ENCODE measurements around the gene RFX8.
"Not testable (repeated sequence)": the region's sequence is repeated elsewhere in the genome, so short reads cannot be mapped to it uniquely, and the experiment has no call there.

RFX8 gene

DNA sequence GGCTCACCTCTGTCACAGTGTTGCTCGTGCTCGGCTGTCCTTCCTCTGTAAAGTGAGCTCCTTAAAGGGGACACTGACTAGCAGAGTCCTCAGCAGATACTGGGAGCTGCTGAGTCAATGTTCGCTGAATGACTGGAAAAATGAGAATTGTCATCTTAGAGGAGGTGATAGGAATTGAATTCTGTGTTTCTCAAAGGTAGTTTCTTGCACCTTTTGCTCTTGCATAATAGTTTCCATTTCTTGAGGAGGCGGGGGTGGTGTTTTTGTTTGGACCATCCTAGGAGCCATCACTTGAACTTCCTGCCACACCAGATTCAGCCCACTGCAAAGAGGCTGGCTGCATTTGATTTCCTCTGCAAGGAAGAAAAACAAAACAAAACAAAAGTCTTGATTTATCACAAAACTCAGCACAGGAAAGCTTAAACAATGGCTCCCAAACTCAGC, 11.4 kb upstream of the RFX8 start:
- DNase-seq, result no peak

GRCh38 chr2:101485856-101486255, 10.9 kb upstream of the RFX8 start:
- no peak for DNase-seq

- no peak for DNase-seq
Observed at GRCh38 chr2:101480764-101481163, 5.9 kb upstream of the RFX8 start.

GRCh38 chr2:101479810-101480209, 4.9 kb upstream of the RFX8 start:
- no peak for DNase-seq

DNA sequence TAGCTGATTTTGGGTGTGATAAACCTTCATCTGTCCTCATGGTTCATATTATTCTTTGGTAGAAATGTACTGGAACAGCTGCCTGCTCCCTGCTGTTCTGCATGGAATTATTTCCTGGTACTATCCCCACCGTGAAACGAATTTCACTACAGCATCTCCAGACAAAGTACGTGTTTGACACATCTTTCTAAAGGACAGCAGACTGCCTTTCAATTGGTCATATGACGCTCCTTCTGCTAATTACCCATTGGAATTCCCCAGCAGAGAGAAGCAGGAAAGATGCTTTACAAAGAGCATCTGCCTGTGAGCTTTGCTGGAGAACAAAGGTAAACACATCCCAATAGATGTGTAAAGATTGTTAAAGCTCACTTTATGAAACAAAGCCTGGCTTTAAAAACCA, 4.4 kb upstream of the RFX8 start:
- no peak for DNase-seq

- DNase-seq, result no peak
Observed at GRCh38 chr2:101478181-101479001, 3.5 kb upstream of the RFX8 start.

GRCh38 chr2:101477556-101477955, 2.6 kb upstream of the RFX8 start:
- DNase-seq, result no peak

- no peak for DNase-seq
Observed at GRCh38 chr2:101476605-101477208, 1.8 kb upstream of the RFX8 start.

- DNase-seq, result peak; percentile 79
Observed at GRCh38 chr2:101473911-101474701, 806 bp downstream of the RFX8 start.

GRCh38 chr2:101473591-101473910, 1.4 kb downstream of the RFX8 start:
- DNase-seq, result no peak

DNA sequence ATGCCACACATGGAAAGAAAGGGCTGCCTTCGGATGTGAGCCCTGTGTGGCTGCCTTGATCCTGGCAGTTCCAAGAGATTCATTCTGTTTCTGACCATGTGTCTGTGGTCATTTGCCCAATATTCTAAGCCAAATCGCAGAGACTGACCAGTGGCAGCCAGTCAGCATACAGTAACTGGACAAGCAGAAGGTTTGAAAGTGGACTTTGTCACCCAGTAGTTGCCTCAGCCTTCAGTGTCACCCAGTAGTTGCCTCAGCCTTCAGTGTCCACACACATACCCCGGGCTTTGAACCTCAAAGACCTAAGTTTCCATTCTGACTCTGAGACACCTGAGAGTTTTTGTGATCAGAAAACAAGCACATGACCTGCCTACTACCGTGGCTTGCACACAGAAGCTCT, 5.0 kb downstream of the RFX8 start:
- no peak for DNase-seq

DNA sequence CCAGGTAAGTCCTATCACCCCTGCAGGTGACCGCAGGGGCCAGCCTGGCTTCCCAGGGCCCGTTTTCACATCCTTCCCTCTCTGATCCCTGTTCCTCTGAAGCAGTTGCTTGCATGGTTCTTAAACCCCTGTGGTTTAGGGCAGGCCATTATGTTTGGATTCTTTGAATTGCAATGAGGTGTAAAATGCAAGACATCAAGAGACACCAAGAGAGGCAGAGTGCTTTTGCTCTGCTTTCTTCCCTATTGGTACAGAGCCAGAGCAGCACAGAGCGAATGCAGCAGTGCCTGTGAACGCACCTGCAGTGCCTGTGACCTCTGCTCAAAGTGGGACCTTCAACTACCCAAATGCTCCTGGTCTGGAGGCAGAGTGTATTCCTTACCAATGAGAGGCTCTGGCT, 7.6 kb downstream of the RFX8 start:
- DNase-seq, result no peak

DNA sequence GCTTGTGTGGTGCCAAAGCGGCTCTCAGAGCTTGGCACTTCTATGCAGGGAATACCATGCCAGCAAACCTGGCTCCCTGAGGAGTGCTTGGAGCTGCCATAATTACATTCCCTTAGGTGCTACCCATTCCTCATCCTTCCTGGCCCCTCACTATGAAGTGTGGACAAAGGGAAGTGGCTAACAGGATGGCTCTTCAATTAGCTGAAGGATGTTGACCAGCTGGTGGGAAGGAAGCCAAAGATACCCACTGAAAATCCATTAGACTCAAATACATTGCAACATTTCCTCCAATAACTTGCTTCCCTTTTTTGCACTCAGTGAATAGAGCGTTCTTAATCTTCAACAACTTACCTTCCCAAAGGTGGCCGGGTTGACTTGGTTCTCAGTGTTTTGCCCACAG, 8.5 kb downstream of the RFX8 start:
- DNase-seq, result no peak

GRCh38 chr2:101464841-101465240, 10.1 kb downstream of the RFX8 start:
- DNase-seq, result no peak

DNA sequence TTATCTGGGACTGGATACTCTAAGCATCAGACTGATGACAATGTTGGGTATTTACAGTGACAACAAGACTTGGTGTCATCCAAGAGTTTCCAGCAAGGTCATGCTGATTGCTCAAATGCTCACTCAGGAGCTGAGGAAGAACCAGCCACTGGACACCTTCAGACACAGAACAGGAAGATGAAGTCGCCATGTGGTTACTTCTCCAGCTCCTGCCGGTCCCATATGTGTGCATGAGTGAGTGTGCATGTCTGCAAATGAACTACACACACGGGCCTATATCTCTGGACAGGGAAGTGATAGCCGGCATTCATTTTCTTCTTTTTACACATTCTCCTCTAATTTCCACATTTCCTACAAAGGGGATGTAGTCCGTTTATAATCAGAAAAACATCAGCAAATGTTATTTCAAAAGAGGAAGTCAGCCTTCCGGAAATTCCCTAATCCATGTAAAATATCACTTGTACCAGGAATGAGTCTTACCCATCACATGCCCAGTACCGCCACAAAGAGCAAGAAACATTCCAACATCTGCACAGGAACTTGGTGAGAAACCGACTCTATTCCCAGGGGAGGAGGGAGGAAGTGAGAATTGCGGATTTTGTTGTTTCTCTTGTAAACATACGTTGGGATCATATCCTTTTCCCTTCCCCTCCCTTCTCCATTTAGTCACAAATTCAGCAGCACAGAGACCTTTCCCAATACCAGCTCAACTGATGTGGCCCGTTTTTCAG, 10.8 kb downstream of the RFX8 start:
- DNase-seq, result no peak

DNA sequence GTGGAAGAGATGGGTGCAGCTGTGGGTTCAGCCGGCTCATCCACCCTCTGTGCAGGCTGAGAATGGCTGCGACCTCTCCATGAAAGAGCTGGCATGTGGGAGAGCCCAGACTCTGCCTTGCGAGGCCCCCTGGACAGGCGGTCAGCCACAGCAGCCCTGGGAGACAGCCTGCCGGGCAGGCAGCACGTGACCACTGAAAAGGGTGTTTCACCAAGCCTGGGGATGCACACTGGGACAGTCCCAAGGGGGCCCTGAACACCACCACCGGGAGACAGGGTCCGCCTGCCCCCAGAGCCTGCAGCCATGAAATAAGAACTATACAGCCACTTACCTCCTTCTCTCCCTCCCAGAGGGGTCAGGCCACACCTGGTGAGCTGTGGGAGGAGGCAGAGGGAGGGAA, 11.5 kb downstream of the RFX8 start:
- DNase-seq, result no peak

DNA sequence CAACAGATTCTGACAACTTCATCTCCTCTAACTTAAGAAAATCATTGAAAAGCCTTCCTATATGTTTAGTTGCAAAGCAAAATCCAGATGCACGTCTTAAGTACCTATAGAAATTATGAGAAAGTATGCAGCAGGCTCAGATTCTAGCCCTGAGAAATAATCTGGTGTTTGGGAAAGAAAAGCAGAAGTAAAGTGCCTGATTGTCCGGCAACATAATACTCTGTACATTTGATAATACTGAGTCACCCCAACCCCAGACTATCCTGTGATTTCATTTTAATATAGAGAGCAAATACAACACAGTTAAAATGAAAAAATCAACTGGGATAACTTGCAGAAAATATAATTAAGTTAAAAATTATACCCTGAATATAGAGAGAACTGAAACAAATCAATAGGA, 13.5 kb downstream of the RFX8 start:
- no peak for DNase-seq

GRCh38 chr2:101454408-101454807, 20.5 kb downstream of the RFX8 start:
- DNase-seq, result not testable (repeated sequence)

- no peak for DNase-seq
Observed at GRCh38 chr2:101450965-101451364, 23.9 kb downstream of the RFX8 start.

DNA sequence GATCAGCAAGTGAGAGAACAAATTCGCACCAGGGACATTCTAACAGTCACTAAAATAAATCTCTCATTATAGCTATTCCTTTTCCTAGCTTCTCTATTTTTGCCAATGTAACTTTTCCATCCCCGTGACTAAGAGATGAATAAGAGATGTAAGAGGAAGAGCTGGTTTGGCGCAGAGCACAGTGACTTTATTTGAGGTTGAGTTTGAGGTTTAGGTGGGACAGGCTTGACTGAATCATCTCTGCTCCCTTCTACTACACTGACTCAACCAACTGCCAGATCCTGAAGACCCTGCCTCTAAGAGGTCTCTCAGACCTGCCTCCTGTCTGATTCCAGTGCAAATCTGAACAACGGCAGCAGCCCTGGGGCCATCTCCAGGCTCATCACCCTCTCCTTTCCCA, 28.0 kb downstream of the RFX8 start:
- DNase-seq, result no peak

DNA sequence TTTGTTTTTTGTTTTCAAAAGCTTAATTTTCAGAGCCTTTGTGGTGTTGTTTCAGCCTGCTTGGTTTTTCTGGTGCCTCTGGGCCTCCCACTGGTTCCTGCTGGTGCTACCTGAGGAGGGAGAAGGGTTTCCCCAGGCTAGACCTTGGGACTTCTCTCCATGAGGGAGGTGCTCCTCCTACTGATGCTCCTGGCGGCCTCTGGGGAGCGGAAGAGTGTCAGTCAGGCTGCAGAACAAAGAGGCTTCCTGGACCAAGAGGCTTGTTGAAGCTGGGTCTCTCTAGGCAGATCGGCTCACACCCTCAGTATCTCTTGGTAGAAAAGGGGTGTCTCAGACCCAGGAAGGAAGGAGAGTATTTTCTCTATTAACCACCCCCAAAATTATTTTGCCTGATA, 32.2 kb downstream of the RFX8 start:
- DNase-seq, result no peak

DNA sequence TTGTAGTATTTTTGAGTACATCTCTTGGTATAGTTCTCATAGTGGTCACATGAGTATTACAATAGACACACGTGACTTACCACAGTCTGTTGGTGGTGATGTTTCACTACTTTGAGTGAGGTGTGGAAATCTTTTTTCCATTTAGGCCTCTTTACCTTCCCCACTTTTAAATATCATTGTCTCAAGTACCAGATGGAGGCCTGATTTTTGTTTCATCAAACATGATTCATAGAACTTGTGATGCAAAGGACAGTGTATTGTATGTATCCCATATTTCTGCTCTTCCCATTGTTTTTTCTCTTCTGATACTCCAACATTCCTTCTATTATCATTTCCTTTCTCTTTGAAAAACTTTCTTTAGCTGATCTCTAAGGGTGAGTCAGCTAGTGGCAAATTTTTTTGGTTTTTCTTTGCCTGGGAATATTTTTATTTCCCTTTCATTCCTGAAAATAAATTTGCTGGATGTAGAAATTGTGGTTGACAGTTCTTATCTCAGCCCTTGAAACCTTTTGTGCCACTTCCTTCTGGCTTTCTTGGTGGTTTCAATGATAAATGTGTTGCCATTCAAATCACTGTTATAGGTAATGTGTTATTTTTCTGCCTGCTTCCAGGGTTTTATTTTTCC, 32.8 kb downstream of the RFX8 start:
- no peak for DNase-seq

Measured in right kidney (tissue), 1 donor.